Ectodermal cell (in vitro differentiated cells): ENCODE measurements around the gene DSCAM.

ENCODE experiments used
- H3K27ac ChIP-seq: 2 replicates; pipeline ENCODE4 v1.7.0; 2013; ENCODE audit warnings: mild to moderate bottlenecking, low read depth, low read length; ENCODE audit not compliant: insufficient read depth, poor library complexity, severe bottlenecking
- H3K27me3 ChIP-seq: 2 replicates; pipeline ENCODE4 v1.7.0; 2013; ENCODE audit warnings: mild to moderate bottlenecking, low read length; ENCODE audit not compliant: insufficient read depth, control insufficient read depth, poor library complexity, severe bottlenecking
- H3K36me3 ChIP-seq: one replicate; pipeline ENCODE4 v1.7.0; 2013; ENCODE audit warnings: low read length; ENCODE audit not compliant: control insufficient read depth, insufficient read depth
- H3K4me1 ChIP-seq: one replicate; pipeline ENCODE4 v1.7.0; 2013; ENCODE audit warnings: low read length; ENCODE audit not compliant: control insufficient read depth, insufficient read depth
- H3K4me3 ChIP-seq: 2 replicates; pipeline ENCODE4 v1.7.0; 2013; ENCODE audit warnings: low read depth, low read length, control low read depth; ENCODE audit not compliant: insufficient read depth
- H3K9me3 ChIP-seq: 2 replicates; pipeline ENCODE4 v1.7.0; 2013; ENCODE audit warnings: mild to moderate bottlenecking, low read length, moderate library complexity; ENCODE audit not compliant: control insufficient read depth
- WGBS, 2 experiments: methylation state at CpG; one replicate each; pipeline ENCODE4 v1.1.7; 2013; ENCODE audit warnings: missing lambda C conversion rate in 2 of 2; 5-methylcytosine and 5-hydroxymethylcytosine counted together

Gene DSCAM

DNA sequence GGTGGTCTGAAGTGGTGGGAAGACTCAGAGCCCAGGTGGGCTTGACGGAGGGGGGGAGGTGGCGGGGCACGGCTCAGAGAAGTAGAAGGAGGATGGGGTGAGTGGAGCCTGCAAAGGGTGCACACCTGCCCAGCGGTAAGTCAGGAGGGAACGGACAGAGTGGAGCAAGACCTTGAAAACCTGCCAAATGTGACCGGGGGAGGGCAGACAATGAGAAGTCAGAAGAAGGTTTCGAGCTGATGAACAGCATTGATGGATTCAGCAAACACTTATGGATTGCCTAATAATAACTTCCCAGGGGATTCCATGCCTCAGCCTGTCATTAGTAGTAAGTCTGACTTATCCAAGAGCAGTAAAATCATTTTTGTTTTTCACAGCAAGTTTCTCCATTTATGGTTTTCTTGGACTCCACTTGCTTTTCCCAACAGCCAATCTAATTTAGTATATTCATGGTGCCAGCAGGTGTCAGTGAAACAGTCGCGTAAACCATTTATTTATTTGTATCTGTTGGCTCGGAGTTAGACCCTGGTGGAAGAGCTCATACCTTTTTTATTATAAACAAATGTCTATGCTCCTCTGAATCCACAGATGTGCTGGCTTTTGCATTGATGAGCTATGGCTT is 700.6 kb downstream of the DSCAM start:
- H3K27me3 ChIP-seq: no peaks in the 10 kb centered on the region
- H3K4me1 ChIP-seq: no peaks in the 10 kb centered on the region
- H3K27ac ChIP-seq: no peak overlapping the region
- WGBS, 2 experiments: 89 to 95% methylated on average over 10 of the region's 10 CpGs
- no peaks in the 10 kb centered on the region for H3K36me3 ChIP-seq
- H3K4me3 ChIP-seq: no peak overlapping the region
- H3K9me3 ChIP-seq: no peaks in the 10 kb centered on the region

DNA sequence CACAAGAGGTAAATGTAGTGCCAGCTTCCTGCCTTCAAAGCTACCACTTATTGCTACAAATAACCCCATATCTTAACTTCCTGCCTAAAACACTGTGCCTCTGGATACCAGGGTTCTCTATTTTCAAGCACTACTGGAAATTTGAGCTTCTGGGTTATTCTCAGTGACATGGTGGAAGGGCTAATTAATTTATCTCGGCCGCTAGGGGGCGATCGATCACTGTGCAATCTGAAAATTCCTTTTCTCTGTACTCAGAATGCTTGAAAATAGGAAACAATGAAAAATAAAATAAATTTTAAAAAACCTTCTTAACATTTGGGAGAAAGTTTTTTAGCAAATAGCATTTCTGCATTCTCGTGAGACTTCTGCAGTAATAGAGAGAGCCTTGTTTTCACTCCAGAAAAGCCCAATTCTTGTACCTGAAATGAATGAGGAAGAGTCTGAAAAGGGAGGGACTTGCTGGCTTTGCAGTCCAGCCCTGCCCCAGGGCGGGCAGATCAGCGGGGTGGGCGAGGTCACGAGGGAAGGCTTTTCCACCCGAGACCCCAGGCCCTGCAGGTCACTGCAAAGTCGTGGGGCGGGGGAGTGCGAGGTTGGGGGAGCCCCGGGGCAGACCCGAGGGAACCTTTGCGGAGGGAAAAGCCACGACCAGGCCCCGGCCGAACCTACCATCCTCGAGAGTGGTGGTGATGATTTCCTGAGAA is 703.0 kb downstream of the DSCAM start:
- Histone ChIP-seq H3K36me3 (no peaks in the 10 kb centered on the region), H3K4me1 (no peaks in the 10 kb centered on the region), H3K27me3 (no peaks in the 10 kb centered on the region), H3K27ac (no peak overlapping the region), H3K9me3 (no peaks in the 10 kb centered on the region), H3K4me3 (no peak overlapping the region)
- 54 to 66% methylated on average over 16 to 20 of the region's 20 CpGs for WGBS, 2 experiments

DNA sequence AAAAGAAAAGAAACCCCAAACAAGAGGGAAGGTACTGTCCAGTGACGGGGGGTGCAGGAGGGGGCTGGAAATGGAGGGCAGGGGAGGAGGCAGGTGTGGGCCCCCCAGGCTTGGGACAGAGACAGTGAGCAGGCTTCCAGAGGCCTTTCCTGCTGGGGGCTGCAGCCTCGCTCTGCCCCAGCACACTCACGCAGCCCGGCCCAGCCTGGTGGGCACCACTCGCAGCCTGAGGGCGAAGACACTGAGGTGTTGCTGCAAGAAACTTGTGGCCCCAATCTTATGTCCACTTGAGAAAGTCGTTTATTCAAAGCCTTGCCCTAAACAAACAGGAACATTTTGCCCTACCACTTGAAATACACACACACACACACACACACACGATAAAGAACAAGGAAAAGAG is 705.3 kb downstream of the DSCAM start:
- Histone ChIP-seq H3K4me1 (no peaks in the 10 kb centered on the region), H3K9me3 (no peaks in the 10 kb centered on the region), H3K4me3 (no peak overlapping the region), H3K36me3 (no peaks in the 10 kb centered on the region), H3K27ac (no peak overlapping the region), H3K27me3 (no peaks in the 10 kb centered on the region)
- WGBS, 2 experiments: 76 to 80% methylated on average over 7 of the region's 8 CpGs

DNA sequence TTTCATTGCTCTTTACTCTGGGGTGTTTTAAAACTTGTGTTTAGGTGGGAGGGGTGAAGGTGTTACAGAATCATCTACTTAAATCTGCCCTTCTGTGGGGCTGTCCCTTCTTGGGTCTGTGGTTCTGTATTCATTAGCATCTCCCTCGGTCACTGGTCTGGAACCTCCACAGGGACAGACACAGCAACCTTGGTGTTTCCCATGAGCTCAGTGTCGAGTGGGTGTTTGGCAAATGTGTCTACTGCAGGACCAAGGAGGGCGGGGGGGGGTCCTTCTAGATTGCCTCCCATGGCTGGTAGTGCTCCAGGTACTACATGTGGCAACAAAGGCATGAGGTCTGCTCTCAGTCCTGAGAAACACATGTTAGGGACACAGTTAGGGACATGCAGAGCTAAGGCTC is 706.3 kb downstream of the DSCAM start:
- 94 to 96% methylated on average over 3 of the region's 3 CpGs for WGBS, 2 experiments

DNA sequence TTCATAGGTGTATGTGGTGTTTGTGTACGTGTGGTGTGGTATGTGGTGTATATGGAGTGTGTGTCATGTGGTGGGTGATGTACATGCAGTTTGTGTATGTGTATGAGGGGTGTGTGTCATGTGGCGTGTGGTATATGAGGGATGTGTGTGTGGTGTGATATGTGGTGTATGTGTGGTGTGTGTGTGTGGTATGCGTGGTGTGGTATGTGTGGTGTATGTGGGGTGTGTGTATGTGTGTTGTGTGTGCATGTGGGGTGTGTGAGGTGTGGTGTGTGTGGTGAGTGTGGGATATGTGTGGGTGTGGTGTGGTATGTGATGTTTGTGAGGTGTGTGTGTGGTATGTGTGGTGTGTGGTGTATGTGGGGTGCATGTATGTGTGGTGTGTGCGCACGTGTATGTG is 707.3 kb downstream of the DSCAM start:
- 93 to 95% methylated on average over 5 of the region's 5 CpGs for WGBS, 2 experiments
- Histone ChIP-seq H3K27ac (no peak overlapping the region), H3K36me3 (no peaks in the 10 kb centered on the region), H3K4me1 (no peaks in the 10 kb centered on the region), H3K27me3 (no peaks in the 10 kb centered on the region), H3K9me3 (no peaks in the 10 kb centered on the region), H3K4me3 (no peak overlapping the region)

More for the DNA sequence above, 706.3 kb downstream of the DSCAM start:
- H3K9me3 ChIP-seq: no peaks in the 10 kb centered on the region
- H3K27ac ChIP-seq: no peak overlapping the region
- H3K4me1 ChIP-seq: no peaks in the 10 kb centered on the region
- H3K27me3 ChIP-seq: no peaks in the 10 kb centered on the region
- no peak overlapping the region for H3K4me3 ChIP-seq
- no peaks in the 10 kb centered on the region for H3K36me3 ChIP-seq

DNA sequence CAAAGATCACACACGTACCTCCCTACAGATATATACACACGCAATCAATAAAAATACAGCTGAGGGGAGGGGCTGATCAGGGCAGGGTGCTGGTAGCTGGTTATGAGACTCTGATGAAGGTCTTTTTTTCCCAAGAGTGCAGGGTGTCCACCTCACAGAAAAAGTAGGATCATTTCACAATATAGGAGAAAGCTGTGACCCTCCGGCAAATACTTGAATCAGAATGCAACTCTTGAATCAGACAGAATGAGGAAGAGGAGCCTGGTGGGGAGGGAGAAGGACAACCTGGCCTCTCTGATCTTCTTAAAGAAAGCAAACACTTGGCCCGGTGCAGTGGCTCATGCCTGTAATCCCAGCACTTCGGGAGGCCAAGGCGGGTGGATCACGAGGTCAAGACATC is 710.4 kb downstream of the DSCAM start:
- Histone ChIP-seq H3K9me3 (no peaks in the 10 kb centered on the region), H3K4me1 (no peaks in the 10 kb centered on the region), H3K27ac (no peak overlapping the region), H3K27me3 (no peaks in the 10 kb centered on the region), H3K4me3 (no peak overlapping the region), H3K36me3 (no peaks in the 10 kb centered on the region)
- 94 to 95% methylated on average over 5 to 7 of the region's 7 CpGs for WGBS, 2 experiments

DNA sequence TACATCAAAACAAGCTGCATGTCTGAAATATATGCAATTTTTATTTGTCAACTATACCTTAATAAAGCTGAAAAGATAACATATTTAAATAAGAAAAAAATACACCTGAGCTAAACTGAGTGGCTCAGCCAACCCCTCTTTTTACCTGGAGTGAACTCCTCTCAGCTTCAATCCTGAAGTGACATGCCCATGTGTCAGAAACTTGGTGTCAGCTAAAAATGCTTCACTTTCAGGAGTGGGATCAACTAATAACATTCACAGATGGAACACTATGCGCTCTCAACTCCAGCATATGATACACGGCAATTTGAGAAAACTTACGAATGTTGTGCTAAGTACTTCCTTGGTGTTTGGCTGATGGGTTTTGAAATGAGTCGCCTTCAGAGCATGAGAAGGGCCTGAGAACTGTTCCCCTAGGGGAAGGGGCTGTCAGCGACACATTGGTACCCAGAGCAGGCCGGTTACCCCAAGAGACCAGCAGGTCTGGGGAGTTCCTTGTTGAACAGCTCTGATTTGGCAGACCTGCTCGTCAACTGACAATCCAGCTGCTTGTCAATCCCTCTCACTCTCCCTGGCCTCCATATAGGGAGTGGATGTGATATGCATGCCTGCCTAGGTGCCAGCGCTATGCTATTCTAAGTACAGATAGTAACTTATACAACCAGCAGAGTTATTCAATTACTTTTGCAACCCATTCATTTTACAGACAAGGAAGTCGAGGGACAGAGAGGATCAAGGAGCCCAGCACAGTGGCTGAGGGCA is 712.0 kb downstream of the DSCAM start:
- Histone ChIP-seq H3K36me3 (no peaks in the 10 kb centered on the region), H3K4me1 (no peaks in the 10 kb centered on the region)

DNA sequence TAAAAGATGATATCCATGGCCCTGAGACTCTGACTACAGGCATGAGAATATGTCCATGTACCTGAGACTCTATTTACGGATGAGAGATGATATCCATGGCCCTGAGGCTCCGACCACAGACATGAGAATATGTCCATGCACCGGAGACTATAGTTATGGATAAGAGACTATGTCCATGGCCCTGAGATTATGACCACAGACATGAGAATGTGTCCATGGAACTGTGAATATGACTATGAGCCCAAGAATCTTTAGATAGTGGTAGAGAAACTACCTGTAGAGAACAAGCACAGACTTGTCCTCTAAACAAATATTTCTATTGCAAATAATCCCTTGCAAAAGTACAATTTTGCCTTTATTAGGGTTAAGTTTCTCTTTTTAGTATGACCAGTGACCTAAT is 716.5 kb downstream of the DSCAM start:
- H3K27me3 ChIP-seq: no peaks in the 10 kb centered on the region
- H3K36me3 ChIP-seq: no peaks in the 10 kb centered on the region
- 94 to 96% methylated on average over 3 of the region's 3 CpGs for WGBS, 2 experiments
- H3K4me1 ChIP-seq: no peaks in the 10 kb centered on the region
- no peaks in the 10 kb centered on the region for H3K9me3 ChIP-seq
- H3K4me3 ChIP-seq: no peak overlapping the region
- H3K27ac ChIP-seq: no peak overlapping the region

More for the DNA sequence above, 712.0 kb downstream of the DSCAM start:
- no peak overlapping the region for H3K27ac ChIP-seq
- no peaks in the 10 kb centered on the region for H3K9me3 ChIP-seq
- WGBS, 2 experiments: 90 to 93% methylated on average over 9 of the region's 9 CpGs
- no peak overlapping the region for H3K4me3 ChIP-seq
- no peaks in the 10 kb centered on the region for H3K27me3 ChIP-seq

DNA sequence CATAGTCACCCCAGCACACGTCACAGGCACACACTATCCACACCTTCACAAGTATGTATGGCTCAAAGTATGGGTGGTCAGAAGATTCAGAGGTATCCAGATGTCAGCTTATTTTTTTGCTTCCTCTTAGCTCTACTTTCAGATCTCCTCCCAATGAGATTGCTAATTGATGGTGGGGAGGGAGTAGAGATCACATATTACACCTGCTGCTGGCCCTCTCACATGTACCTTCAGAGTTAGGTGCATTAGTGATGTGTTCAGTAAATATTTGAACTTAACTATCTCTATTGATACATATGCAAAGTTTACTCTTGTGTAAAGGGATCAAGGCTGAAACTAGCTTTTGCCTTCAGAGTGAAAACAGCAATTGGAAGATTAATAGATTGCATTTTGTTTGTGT is 717.1 kb downstream of the DSCAM start:
- WGBS, 2 experiments: 89 to 100% methylated on average over 1 of the region's 1 CpG
- no peak overlapping the region for H3K27ac ChIP-seq
- H3K4me3 ChIP-seq: no peak overlapping the region
- H3K4me1 ChIP-seq: no peaks in the 10 kb centered on the region
- H3K36me3 ChIP-seq: no peaks in the 10 kb centered on the region
- H3K27me3 ChIP-seq: no peaks in the 10 kb centered on the region
- H3K9me3 ChIP-seq: no peaks in the 10 kb centered on the region

DNA sequence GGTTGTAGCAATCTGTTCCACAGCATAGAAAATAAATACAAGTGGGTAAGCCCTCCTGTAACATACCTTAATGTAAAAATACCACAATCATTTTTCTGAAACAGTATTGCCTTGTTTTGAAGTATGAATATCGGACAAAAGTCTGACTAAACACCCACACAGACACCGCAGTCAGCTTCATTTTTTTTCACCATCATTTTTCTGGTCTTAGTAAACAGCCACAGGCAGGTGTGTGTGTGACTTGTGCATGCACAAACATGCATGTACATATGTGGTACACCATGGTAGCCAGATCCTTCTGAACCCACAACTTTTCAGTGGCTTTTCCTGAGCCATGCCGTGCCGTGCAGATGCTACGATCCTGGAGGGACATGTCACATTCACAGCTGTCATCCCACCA is 718.1 kb downstream of the DSCAM start:
- 95 to 99% methylated on average over 5 of the region's 5 CpGs for WGBS, 2 experiments
- H3K4me1 ChIP-seq: no peaks in the 10 kb centered on the region
- H3K27me3 ChIP-seq: no peaks in the 10 kb centered on the region
- no peak overlapping the region for H3K4me3 ChIP-seq
- H3K36me3 ChIP-seq: no peaks in the 10 kb centered on the region
- H3K9me3 ChIP-seq: no peaks in the 10 kb centered on the region
- H3K27ac ChIP-seq: no peak overlapping the region
